ENCODE measurements around the gene LRRC10B. TPM values are rescaled to one million over a fixed set of nuclear protein-coding genes. Genes with fewer than 3 reads are reported as not detected.
A peak's percentile ranks its signal among the peaks of the same experiment; 100 is the strongest.

LRRC10B gene
- total and polyA plus RNA-seq, 2 experiments from 2014 or later, result 0.43 TPM; not detected in 1

DNA sequence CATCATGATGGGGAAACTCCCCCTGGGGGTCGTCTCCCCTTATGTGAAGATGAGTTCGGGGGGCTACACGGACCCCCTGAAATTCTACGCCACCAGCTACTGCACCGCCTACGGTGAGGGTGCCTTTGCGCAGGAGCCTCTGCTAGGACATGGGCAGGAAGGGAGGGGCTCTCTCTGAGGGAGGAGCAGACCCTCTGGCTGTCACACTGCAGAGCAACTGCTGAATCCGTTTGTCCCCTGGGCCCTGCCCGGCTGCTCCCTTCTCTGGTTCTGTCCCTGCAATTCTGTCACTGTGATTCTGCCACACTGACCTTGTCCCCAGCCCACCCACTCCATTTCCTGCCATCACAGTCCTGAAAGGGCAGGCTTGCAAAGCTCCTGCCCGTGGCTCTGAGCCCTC, 26.7 kb upstream of the LRRC10B start:
- DNase-seq, result no peak
- H3K4me1 ChIP-seq (ENCODE audit: insufficient read depth), result 0 out of 2 replicates have a peak, but pooled peaks cover 6% of the 10 kb centered on the region
- no peak overlapping the region for H2AFZ ChIP-seq
- H3K27ac ChIP-seq, result no peak overlapping the region
- 33 to 42% methylated on average over 7 to 10 of the region's 10 CpGs for WGBS, 2 experiments (ENCODE audit: low coverage in 1 of 2, low lambda C conversion rate in 2 of 2, missing lambda C conversion rate in 2 of 2)
- no peaks in the 10 kb centered on the region for H3K9me2 ChIP-seq (ENCODE audit: insufficient read depth)
- H3K36me3 ChIP-seq (ENCODE audit: low read depth), result no peaks in the 10 kb centered on the region
- in situ Hi-C loops (cut with MboI), result no loop called here
- no peak overlapping the region for H3K9ac ChIP-seq
- H3K27me3 ChIP-seq (replicated peaks; ENCODE audit: insufficient read depth), result no peaks in the 10 kb centered on the region
- no peaks in the 10 kb centered on the region for H4K20me1 ChIP-seq (ENCODE audit: insufficient read depth)
- H3K4me3 ChIP-seq, result no peak overlapping the region
- no peaks in the 10 kb centered on the region for H3K9me3 ChIP-seq (ENCODE audit: low read depth)
- TF ChIP-seq EZH2 (IDR thresholded peaks at IDR 0.05; ENCODE audit: insufficient read depth, poor library complexity, severe bottlenecking) (no peak), EZH2phosphoT487 (IDR thresholded peaks at IDR 0.05; ENCODE audit: insufficient read depth, low read depth) (no peak)
- no peaks in the 10 kb centered on the region for H3F3A ChIP-seq (ENCODE audit: insufficient read depth)
- H3K4me2 ChIP-seq (ENCODE audit: unreplicated experiment), result no peak overlapping the region
- H3K79me2 ChIP-seq (ENCODE audit: insufficient read depth), result no peaks in the 10 kb centered on the region

GRCh38 chr11:61482513-61482912, 26.0 kb upstream of the LRRC10B start:
- Histone ChIP-seq H3K9me2 (ENCODE audit: insufficient read depth) (no peaks in the 10 kb centered on the region), H3K27ac (no peak overlapping the region), H3F3A (ENCODE audit: insufficient read depth) (no peaks in the 10 kb centered on the region), H3K36me3 (ENCODE audit: low read depth) (no peaks in the 10 kb centered on the region), H3K4me1 (ENCODE audit: insufficient read depth) (0 out of 2 replicates have a peak, but pooled peaks cover under 1% of the 10 kb centered on the region), H3K9me3 (ENCODE audit: low read depth) (no peaks in the 10 kb centered on the region), H3K27me3 (replicated peaks; ENCODE audit: insufficient read depth) (no peaks in the 10 kb centered on the region), H4K20me1 (ENCODE audit: insufficient read depth) (no peaks in the 10 kb centered on the region), H3K79me2 (ENCODE audit: insufficient read depth) (no peaks in the 10 kb centered on the region), H3K4me2 (ENCODE audit: unreplicated experiment) (no peak overlapping the region), H3K9ac (no peak overlapping the region), H2AFZ (no peak overlapping the region), H3K4me3 (no peak overlapping the region)
- 11 to 26% methylated on average over 7 of the region's 7 CpGs for WGBS, 2 experiments (ENCODE audit: low coverage in 1 of 2, low lambda C conversion rate in 2 of 2, missing lambda C conversion rate in 2 of 2)
- peak; percentile 62 for DNase-seq
- TF ChIP-seq EZH2 (IDR thresholded peaks at IDR 0.05; ENCODE audit: insufficient read depth, poor library complexity, severe bottlenecking), result no peak
- TF ChIP-seq EZH2phosphoT487 (IDR thresholded peaks at IDR 0.05; ENCODE audit: insufficient read depth, low read depth), result no peak
- in situ Hi-C loops (cut with MboI), result no loop called here

DNA sequence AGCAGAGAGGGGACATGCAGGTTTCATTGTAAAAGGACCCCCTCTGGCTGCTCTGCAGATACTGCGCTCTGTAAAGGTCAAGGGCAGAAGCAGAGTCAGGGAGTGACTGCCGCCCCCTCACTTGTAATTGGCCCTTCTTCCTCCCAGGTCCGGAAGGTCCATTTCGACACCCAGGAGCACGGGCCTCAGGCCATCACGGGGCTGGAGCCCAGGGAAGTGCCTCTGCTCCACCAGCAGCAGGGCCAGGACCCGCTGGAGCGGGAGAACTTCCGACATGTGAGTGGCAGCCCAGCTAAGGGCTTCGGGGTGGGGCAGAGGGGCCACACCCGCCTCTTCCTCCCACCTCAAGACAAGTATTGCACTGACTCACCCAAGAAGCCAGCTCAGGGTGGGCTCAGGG, 24.0 kb upstream of the LRRC10B start:
- H3K9me3 ChIP-seq (ENCODE audit: low read depth), result no peaks in the 10 kb centered on the region
- H3K9ac ChIP-seq, result no peak overlapping the region
- no peaks in the 10 kb centered on the region for H3K79me2 ChIP-seq (ENCODE audit: insufficient read depth)
- no peaks in the 10 kb centered on the region for H3K27me3 ChIP-seq (replicated peaks; ENCODE audit: insufficient read depth)
- H4K20me1 ChIP-seq (ENCODE audit: insufficient read depth), result no peaks in the 10 kb centered on the region
- H2AFZ ChIP-seq, result no peak overlapping the region
- WGBS, 2 experiments (ENCODE audit: low coverage in 1 of 2, low lambda C conversion rate in 2 of 2, missing lambda C conversion rate in 2 of 2), result 68 to 76% methylated on average over 11 of the region's 11 CpGs
- H3K4me3 ChIP-seq, result no peak overlapping the region
- no peaks in the 10 kb centered on the region for H3K36me3 ChIP-seq (ENCODE audit: low read depth)
- H3K9me2 ChIP-seq (ENCODE audit: insufficient read depth), result no peaks in the 10 kb centered on the region
- H3K27ac ChIP-seq, result no peak overlapping the region
- in situ Hi-C loops (cut with MboI), result no loop called here
- DNase-seq, result no peak
- H3F3A ChIP-seq (ENCODE audit: insufficient read depth), result no peaks in the 10 kb centered on the region
- TF ChIP-seq EZH2phosphoT487 (IDR thresholded peaks at IDR 0.05; ENCODE audit: insufficient read depth, low read depth) (no peak), EZH2 (IDR thresholded peaks at IDR 0.05; ENCODE audit: insufficient read depth, poor library complexity, severe bottlenecking) (no peak)
- no peak overlapping the region for H3K4me2 ChIP-seq (ENCODE audit: unreplicated experiment)
- H3K4me1 ChIP-seq (ENCODE audit: insufficient read depth), result 0 out of 2 replicates have a peak, but pooled peaks cover 1% of the 10 kb centered on the region

DNA sequence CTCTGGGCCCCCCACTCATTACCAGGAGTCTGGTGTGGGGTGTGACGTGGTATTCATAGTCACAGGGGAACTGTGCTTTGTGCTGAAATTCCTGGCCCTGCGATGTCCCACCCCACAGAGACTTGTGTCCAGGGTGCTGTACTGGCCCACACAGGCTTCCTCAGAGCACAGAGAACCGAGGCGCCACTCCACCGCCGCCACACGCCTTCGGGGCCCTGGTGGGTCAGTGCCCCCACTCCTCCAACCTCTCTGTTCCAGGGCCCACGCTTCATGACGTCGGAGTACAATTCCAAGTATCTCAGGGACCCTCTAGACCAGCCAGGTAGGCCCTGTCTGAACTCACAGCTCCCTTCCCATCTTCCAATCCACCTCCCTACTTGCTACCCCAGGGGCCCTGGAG, 23.5 kb upstream of the LRRC10B start:
- Histone ChIP-seq H3K27me3 (replicated peaks; ENCODE audit: insufficient read depth) (no peaks in the 10 kb centered on the region), H2AFZ (no peak overlapping the region), H3K36me3 (ENCODE audit: low read depth) (no peaks in the 10 kb centered on the region), H3K79me2 (ENCODE audit: insufficient read depth) (no peaks in the 10 kb centered on the region), H3K4me1 (ENCODE audit: insufficient read depth) (peaks cover 7% of the 10 kb centered on the region), H3K27ac (no peak overlapping the region), H3K9me3 (ENCODE audit: low read depth) (no peaks in the 10 kb centered on the region), H4K20me1 (ENCODE audit: insufficient read depth) (no peaks in the 10 kb centered on the region), H3K4me2 (ENCODE audit: unreplicated experiment) (no peak overlapping the region), H3K9me2 (ENCODE audit: insufficient read depth) (no peaks in the 10 kb centered on the region), H3K9ac (no peak overlapping the region), H3F3A (ENCODE audit: insufficient read depth) (no peaks in the 10 kb centered on the region), H3K4me3 (no peak overlapping the region)
- TF ChIP-seq EZH2phosphoT487 (IDR thresholded peaks at IDR 0.05; ENCODE audit: insufficient read depth, low read depth) (no peak), EZH2 (IDR thresholded peaks at IDR 0.05; ENCODE audit: insufficient read depth, poor library complexity, severe bottlenecking) (no peak)
- in situ Hi-C loops (cut with MboI), result no loop called here
- no peak for DNase-seq
- 74 to 77% methylated on average over 10 to 11 of the region's 11 CpGs for WGBS, 2 experiments (ENCODE audit: low coverage in 1 of 2, low lambda C conversion rate in 2 of 2, missing lambda C conversion rate in 2 of 2)
